GM23338 (cell line): Measurements from ENCODE around the gene MPPED2. TPM values are rescaled to one million over a fixed set of nuclear protein-coding genes. Genes with fewer than 3 reads are reported as not detected.

ENCODE experiments used
- ATAC-seq: fragments of 200-7000 bp; cut with Tn5 transposase; 3 replicates; pipeline ENCODE4 v1.9.1; 2020
- DNase-seq: peaks from one replicate; pipeline ENCODE4 v3.0.0-alpha.2; 2015; ENCODE audit warnings: low spot score
- H2AFZ ChIP-seq: fragments of 200-600 bp; sonication (generic); 2 replicates; pipeline ENCODE4 v1.8.0; 2016; ENCODE audit warnings: antibody characterized with exemption, mild to moderate bottlenecking, moderate library complexity
- H3F3A ChIP-seq: fragments of 200-600 bp; sonication (generic); replicated peaks from 2 replicates; pipeline ENCODE4 v1.8.0; 2017; ENCODE audit warnings: antibody characterized with exemption, mixed run types, low read depth
- H3K27ac ChIP-seq: fragments of 200-600 bp; sonication (generic); 2 replicates; pipeline ENCODE4 v1.6.1; 2016; ENCODE audit warnings: low read depth
- H3K27me3 ChIP-seq: fragments of 200-600 bp; sonication (generic); 2 replicates; pipeline ENCODE4 v1.8.0; 2016; ENCODE audit warnings: mild to moderate bottlenecking, mixed run types, moderate library complexity; ENCODE audit not compliant: insufficient read depth
- H3K36me3 ChIP-seq: fragments of 200-600 bp; sonication (generic); 2 replicates; pipeline ENCODE4 v1.8.0; 2016; ENCODE audit warnings: mild to moderate bottlenecking; ENCODE audit not compliant: insufficient read depth
- H3K4me1 ChIP-seq: fragments of 200-600 bp; sonication (generic); 2 replicates; pipeline ENCODE4 v1.8.0; 2016; ENCODE audit warnings: mild to moderate bottlenecking, moderate library complexity; ENCODE audit not compliant: insufficient read depth
- H3K4me2 ChIP-seq: fragments of 200-600 bp; sonication (generic); 2 replicates; pipeline ENCODE4 v1.7.1; 2017; ENCODE audit warnings: mixed run types
- H3K4me3 ChIP-seq: fragments of 200-600 bp; sonication (generic); 2 replicates; pipeline ENCODE4 v1.6.1; 2016; ENCODE audit warnings: mixed run types
- H3K79me2 ChIP-seq: fragments of 200-600 bp; sonication (generic); replicated peaks from 2 replicates; pipeline ENCODE4 v1.8.0; 2017; ENCODE audit warnings: mild to moderate bottlenecking; ENCODE audit not compliant: insufficient read depth
- H3K9me2 ChIP-seq: fragments of 200-600 bp; sonication (generic); 2 replicates; pipeline ENCODE4 v1.8.0; 2017; ENCODE audit not compliant: insufficient read depth
- H4K20me1 ChIP-seq: fragments of 200-600 bp; sonication (generic); replicated peaks from 2 replicates; pipeline ENCODE4 v1.8.0; 2017; ENCODE audit warnings: mild to moderate bottlenecking; ENCODE audit not compliant: insufficient read depth
- H3K27ac Mint-ChIP-seq: 2 replicates; pipeline ENCODE4 v1.8.0; 2020; ENCODE audit warnings: inconsistent platforms, mild to moderate bottlenecking, moderate library complexity, mixed read lengths
- H3K27me3 Mint-ChIP-seq: 3 replicates; pipeline ENCODE4 v1.8.0; 2022; ENCODE audit warnings: low read depth, mild to moderate bottlenecking, moderate library complexity, mixed read lengths, inconsistent platforms; ENCODE audit not compliant: insufficient read depth, poor library complexity
- H3K36me3 Mint-ChIP-seq: 3 replicates; pipeline ENCODE4 v1.8.0; 2021; ENCODE audit warnings: low read depth, mild to moderate bottlenecking, inconsistent platforms, moderate library complexity, mixed read lengths
- H3K4me1 Mint-ChIP-seq: 3 replicates; pipeline ENCODE4 v1.8.0; 2020; ENCODE audit warnings: mild to moderate bottlenecking, inconsistent platforms, mixed read lengths
- H3K4me3 Mint-ChIP-seq: 3 replicates; pipeline ENCODE4 v1.8.0; 2021; ENCODE audit warnings: moderate library complexity, mild to moderate bottlenecking, inconsistent platforms, mixed read lengths
- H3K9me3 Mint-ChIP-seq: 3 replicates; pipeline ENCODE4 v1.8.0; 2020; ENCODE audit warnings: moderate library complexity, mild to moderate bottlenecking, inconsistent platforms, mixed read lengths
- CREB1 ChIP-seq: fragments of 250-450 bp; sonication (Bioruptor Pico); IDR thresholded peaks from 2 replicates; pipeline ENCODE4 v1.5.0; 2020; ENCODE audit warnings: low read depth, mild to moderate bottlenecking, moderate library complexity
- ETS1 ChIP-seq: IDR thresholded peaks from 2 replicates; pipeline ENCODE4 v1.6.1; 2016; ENCODE audit warnings: antibody characterized with exemption
- JUNB ChIP-seq: IDR thresholded peaks from one replicate; pipeline ENCODE4 v1.6.1; 2016; ENCODE audit warnings: antibody characterized with exemption; ENCODE audit not compliant: unreplicated experiment
- NANOG ChIP-seq: IDR thresholded peaks from 2 replicates; pipeline ENCODE4 v1.6.1; 2016; ENCODE audit warnings: antibody characterized with exemption, borderline replicate concordance
- POLR2AphosphoS5 ChIP-seq: IDR thresholded peaks from 2 replicates; pipeline ENCODE4 v1.6.1; 2016; ENCODE audit warnings: antibody characterized with exemption, low read depth
- REST ChIP-seq: IDR thresholded peaks from one replicate; pipeline ENCODE4 v1.6.1; 2018; ENCODE audit warnings: antibody characterized with exemption; ENCODE audit not compliant: unreplicated experiment
- STAT1 ChIP-seq: IDR thresholded peaks from one replicate; pipeline ENCODE4 v1.6.1; 2016; ENCODE audit warnings: antibody characterized with exemption; ENCODE audit not compliant: unreplicated experiment
- ZNF114 ChIP-seq: fragments of 250-450 bp; sonication (Bioruptor Pico); IDR thresholded peaks from 2 replicates; pipeline ENCODE4 v1.5.0; 2020; ENCODE audit warnings: mild to moderate bottlenecking, moderate library complexity
- ZNF462 ChIP-seq: fragments of 250-450 bp; sonication (Bioruptor Pico); IDR thresholded peaks from 2 replicates; pipeline ENCODE4 v1.5.0; 2020; ENCODE audit warnings: mild to moderate bottlenecking, moderate library complexity
- polyA plus RNA-seq: library from polyadenylated mRNA; unstranded; fragments of >200 nt; fragmentation: Nextera tagmentation; extraction: Ambion mirVana; gene quantifications from 2 replicates; pipeline ENCODE4 v1.2.1, GENCODE V29; 2016
- total RNA-seq: library from RNA; depleted of rRNA; stranded (reverse); fragments of >200 nt; shearing (Covaris generic); gene quantifications from 2 replicates; pipeline ENCODE4 v1.2.3, GENCODE V29; 2014

The MPPED2 gene
- total and polyA plus RNA-seq, 2 experiments from 2014 or later = 4.4 to 6.8 TPM

- TF ChIP-seq ZNF462 (CRISPR knock-in tag) (no peak), REST (no peak), JUNB (no peak), CREB1 (CRISPR knock-in tag) (no peak)
Observed at GRCh38 chr11:30424321-30424720, 161.8 kb downstream of the MPPED2 start (continued).

- Histone ChIP-seq H4K20me1 (no peaks in the 10 kb centered on the region), H3K4me1 (peaks cover 17% of the 10 kb centered on the region), H3K27me3 (no peaks in the 10 kb centered on the region), H3K4me2 (no peak overlapping the region), H3K27ac (no peak overlapping the region), H2AFZ (no peak overlapping the region), H3K4me3 (no peak overlapping the region), H3K36me3 (no peaks in the 10 kb centered on the region), H3F3A (no peaks in the 10 kb centered on the region), H3K9me2 (no peaks in the 10 kb centered on the region), H3K79me2 (no peaks in the 10 kb centered on the region)
- 0 out of 3 replicates have a peak, but pooled peaks have one; percentile 15 for ATAC-seq
- no peaks in the 10 kb centered on the region for H3K36me3 Mint-ChIP-seq
- H3K4me3 Mint-ChIP-seq = no peak overlapping the region
- H3K27me3 Mint-ChIP-seq = peaks cover 1% of the 10 kb centered on the region
- no peak overlapping the region; the same call in 1 of the 2 replicates for H3K27ac Mint-ChIP-seq
- peaks cover 33% of the 10 kb centered on the region for H3K4me1 Mint-ChIP-seq
- no peak for DNase-seq
- no peaks in the 10 kb centered on the region for H3K9me3 Mint-ChIP-seq
- TF ChIP-seq POLR2AphosphoS5 = no peak
- TF ChIP-seq ETS1 = no peak
- no peak for TF ChIP-seq ZNF114 (CRISPR knock-in tag)
- no peak for TF ChIP-seq REST
- TF ChIP-seq NANOG = no peak
- no peak for TF ChIP-seq STAT1
Observed at GRCh38 chr11:30423886-30424285, 162.3 kb downstream of the MPPED2 start.
